ENCODE measurements around the gene UCKL1. TPM values are rescaled to one million over a fixed set of nuclear protein-coding genes. Genes with fewer than 3 reads are reported as not detected.

The UCKL1 gene
- total RNA-seq, 3 donors from 2014 or later (not counting 1 experiment from before 2014, with no cell fraction given) = 49.9 to 58.1 (median 49.9) TPM

DNA sequence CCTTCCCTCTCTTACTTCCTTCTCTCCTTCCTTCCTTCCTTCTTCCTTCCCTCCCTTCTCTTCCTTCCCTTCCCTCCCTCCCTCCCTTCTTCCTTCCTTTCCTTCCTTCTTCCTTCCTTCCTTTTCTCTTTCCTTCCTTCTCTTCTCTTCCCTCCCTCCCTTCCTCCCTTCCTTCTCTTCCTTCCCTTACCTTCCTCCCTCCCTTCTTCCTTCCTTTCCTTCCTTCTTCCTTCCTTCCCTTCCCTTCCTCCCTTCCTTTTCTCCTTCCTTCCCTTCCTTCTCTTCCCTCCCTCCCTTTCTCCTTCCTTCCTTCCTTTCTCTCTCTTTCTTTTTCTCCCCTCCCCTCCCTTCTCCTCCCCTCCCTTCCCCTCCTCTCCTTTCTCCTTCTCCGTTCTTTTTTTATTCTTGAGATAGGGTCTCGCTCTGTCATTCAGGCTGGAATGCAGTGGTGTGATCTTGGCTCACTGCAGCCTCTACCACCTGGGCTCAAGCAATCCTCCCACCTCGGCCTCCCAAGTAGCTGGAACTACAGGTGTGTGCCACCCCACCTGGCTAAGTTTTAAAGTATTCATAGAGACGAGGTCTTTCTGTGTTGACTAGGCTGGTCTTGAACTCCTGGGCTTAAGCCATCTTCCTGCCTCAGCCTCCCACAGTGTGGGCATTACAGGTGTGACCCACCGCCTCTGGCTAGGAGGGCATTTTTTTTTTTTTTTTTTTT, 14.7 kb upstream of the UCKL1 start:
- H3K27me3 Mint-ChIP-seq (ENCODE audit: low read depth in 2 of 2) = no peaks in the 10 kb centered on the region

DNA sequence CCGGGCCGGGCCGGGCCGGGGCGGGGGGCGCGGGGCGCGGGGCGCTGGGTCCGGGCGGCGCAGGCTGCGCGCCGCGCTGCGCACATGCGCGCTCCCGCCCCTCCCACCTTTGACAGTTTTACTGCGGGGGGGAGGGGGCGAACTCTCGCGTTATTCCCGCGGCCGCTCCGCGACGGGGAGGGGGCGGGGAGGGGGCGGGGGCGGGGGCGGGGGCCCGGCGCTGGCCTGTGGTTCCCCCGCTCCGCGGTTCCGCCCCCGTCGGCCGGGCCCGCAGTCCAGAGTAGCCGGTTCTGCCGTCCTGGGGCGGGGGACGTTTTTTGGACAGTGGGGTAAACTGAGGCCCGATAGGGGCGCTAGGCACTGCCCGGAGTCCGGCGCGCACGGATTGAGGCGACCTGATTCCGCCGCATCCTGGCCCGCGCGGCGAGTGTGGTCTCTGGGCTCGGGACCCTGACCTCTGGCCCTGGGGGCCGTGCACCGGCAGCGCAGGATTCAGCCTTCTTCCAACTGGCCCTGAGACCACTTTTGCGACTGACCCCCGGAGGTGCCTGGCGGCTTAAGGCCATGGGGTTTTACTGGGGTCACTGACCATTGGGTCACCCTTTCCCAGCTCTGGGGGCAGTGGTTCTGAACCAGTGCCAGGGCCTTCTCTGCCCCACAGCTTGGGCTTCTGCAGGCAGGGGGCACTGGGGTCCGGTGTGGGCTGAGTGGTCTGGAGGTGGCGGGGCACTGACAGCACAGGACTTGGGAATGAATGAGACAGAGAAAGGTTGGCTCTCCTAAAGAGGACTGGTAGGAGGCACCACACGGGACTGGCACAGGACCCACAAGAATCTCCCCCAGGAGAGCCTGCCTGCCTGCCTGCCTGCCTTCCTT, 13.9 kb upstream of the UCKL1 start, which contains the start of gene ZNF512B:
Gene ZNF512B, minus strand, starts transcription at position 93 of the 876 bp plus-strand sequence. CDS start 1,980 bp downstream, outside the sequence.
- ATAC-seq = peak; percentile 59 to 61 (median 61)
- intact Hi-C loops (cut with micrococcal nuclease) = loop anchor here (5.0 kb wide), 3 partner anchors 63 to 473 kb away; partner anchors contain the start of gene EEF1A2

More for the DNA sequence above, 14.7 kb upstream of the UCKL1 start:
- ATAC-seq (no peak), DNase-seq (peak in 1 of 2 donors; percentile 5)
- Histone ChIP-seq H3K4me3 (ENCODE audit: low read length) (no peak overlapping the region), H3K36me3 (ENCODE audit: control insufficient read depth, insufficient read depth, low read length) (peaks cover 14% of the 10 kb centered on the region), H3K27me3 (ENCODE audit: control insufficient read depth, insufficient read depth, low read length) (no peaks in the 10 kb centered on the region), H3K9me3 (ENCODE audit: control insufficient read depth, insufficient read depth, low read length) (no peaks in the 10 kb centered on the region), H3K4me1 (ENCODE audit: control insufficient read depth, insufficient read depth, low read length) (peaks cover 24% of the 10 kb centered on the region), H3K27ac (ENCODE audit: low read length) (no peak overlapping the region)
- TF ChIP-seq, protein P1, sequence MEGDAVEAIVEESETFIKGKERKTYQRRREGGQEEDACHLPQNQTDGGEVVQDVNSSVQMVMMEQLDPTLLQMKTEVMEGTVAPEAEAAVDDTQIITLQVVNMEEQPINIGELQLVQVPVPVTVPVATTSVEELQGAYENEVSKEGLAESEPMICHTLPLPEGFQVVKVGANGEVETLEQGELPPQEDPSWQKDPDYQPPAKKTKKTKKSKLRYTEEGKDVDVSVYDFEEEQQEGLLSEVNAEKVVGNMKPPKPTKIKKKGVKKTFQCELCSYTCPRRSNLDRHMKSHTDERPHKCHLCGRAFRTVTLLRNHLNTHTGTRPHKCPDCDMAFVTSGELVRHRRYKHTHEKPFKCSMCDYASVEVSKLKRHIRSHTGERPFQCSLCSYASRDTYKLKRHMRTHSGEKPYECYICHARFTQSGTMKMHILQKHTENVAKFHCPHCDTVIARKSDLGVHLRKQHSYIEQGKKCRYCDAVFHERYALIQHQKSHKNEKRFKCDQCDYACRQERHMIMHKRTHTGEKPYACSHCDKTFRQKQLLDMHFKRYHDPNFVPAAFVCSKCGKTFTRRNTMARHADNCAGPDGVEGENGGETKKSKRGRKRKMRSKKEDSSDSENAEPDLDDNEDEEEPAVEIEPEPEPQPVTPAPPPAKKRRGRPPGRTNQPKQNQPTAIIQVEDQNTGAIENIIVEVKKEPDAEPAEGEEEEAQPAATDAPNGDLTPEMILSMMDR (IDR thresholded peaks at IDR 0.05) = no peak
- H3K4me3 Mint-ChIP-seq = peak overlapping the region; percentile 71
- H3K9me3 Mint-ChIP-seq = no peaks in the 10 kb centered on the region
- intact Hi-C loops (cut with micrococcal nuclease) = loop anchor here (5.0 kb wide), 3 partner anchors 64 to 474 kb away; partner anchors contain the start of gene EEF1A2
- H3K27ac Mint-ChIP-seq = peak overlapping the region in 1 of 2 donors; percentile 52
- no peaks in the 10 kb centered on the region for H3K36me3 Mint-ChIP-seq
- peaks cover 17 to 21% of the 10 kb centered on the region in 2 donors for H3K4me1 Mint-ChIP-seq
- WGBS (ENCODE audit: insufficient coverage) = 96% methylated on average over 5 of the region's 5 CpGs

DNA sequence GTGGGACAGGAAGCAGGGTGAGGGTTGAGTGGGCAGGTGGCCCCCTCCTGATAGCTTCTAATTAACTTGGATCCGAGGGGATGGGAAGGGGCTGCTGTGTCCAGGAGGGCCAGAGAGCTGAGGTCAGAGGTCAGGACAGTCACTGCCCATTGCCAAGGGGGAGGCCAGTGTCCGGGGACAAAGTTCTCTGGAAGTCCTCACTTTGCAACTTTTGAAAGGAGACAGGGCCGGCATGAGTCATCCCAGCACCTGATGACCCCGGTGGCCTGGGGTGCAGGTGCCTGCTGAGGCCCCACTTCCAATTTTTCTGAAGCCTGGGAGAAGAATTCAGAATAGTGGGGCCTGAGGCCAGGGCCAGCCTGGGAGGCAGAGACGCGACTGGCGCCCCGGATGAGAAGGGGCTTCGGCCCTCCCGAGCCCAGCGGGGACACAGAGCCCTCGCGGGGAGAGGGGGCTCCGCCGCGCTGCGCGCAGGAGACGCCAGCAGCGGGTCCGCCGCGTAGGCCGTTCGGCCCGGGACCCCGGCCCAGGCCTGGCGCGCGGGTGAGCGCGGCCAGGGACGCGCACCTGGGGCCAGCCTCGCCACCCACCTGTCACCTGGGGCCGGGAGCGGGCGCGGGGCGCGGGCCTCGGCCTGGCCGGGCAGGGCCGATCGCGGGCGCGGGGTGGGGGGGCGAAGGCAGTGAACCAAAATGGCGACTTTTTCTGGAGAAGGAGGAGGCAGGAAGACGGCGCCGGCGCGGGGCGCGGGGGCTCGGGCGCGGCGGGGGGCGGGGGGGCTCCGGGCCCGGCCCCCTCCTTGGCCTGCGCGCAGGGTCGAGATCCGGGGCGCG, 12.9 kb upstream of the UCKL1 start:
- 2% methylated on average over 70 of the region's 70 CpGs for WGBS (ENCODE audit: insufficient coverage)
- ATAC-seq (peak; percentile 35 to 54 (median 37)), DNase-seq (peak; percentile 27 to 65)
- Histone ChIP-seq H3K27me3 (ENCODE audit: control insufficient read depth, insufficient read depth, low read length) (no peaks in the 10 kb centered on the region), H3K27ac (ENCODE audit: low read length) (no peak overlapping the region), H3K4me3 (ENCODE audit: low read length) (peak overlapping the region; percentile 41), H3K4me1 (ENCODE audit: control insufficient read depth, insufficient read depth, low read length) (peaks cover 21% of the 10 kb centered on the region), H3K36me3 (ENCODE audit: control insufficient read depth, insufficient read depth, low read length) (peaks cover 3% of the 10 kb centered on the region), H3K9me3 (ENCODE audit: control insufficient read depth, insufficient read depth, low read length) (no peaks in the 10 kb centered on the region)
- intact Hi-C loops (cut with micrococcal nuclease) = no loop called here
- Mint-ChIP-seq H3K27me3 (ENCODE audit: low read depth in 2 of 2) (no peaks in the 10 kb centered on the region), H3K9me3 (no peaks in the 10 kb centered on the region), H3K4me1 (peaks cover 17 to 19% of the 10 kb centered on the region in 2 donors), H3K27ac (peak overlapping the region; percentile 66 to 81), H3K4me3 (peak overlapping the region; percentile 91), H3K36me3 (no peaks in the 10 kb centered on the region)
- TF ChIP-seq, protein P1 (IDR thresholded peaks at IDR 0.05) = no peak

More for the DNA sequence above, 13.9 kb upstream of the UCKL1 start, which contains the start of gene ZNF512B:
- peak within 1 kb of the TSS; percentile 41 for H3K4me3 ChIP-seq (ENCODE audit: low read length)
- peaks cover 24% of the 10 kb centered on the region for H3K4me1 ChIP-seq (ENCODE audit: control insufficient read depth, insufficient read depth, low read length)
- H3K9me3 ChIP-seq (ENCODE audit: control insufficient read depth, insufficient read depth, low read length) = no peaks in the 10 kb centered on the region
- peaks cover 11% of the 10 kb centered on the region for H3K36me3 ChIP-seq (ENCODE audit: control insufficient read depth, insufficient read depth, low read length)
- Mint-ChIP-seq H3K27ac (peak within 1 kb of the TSS; percentile 66 to 81), H3K36me3 (no peaks in the 10 kb centered on the region), H3K4me3 (peak within 1 kb of the TSS; percentile 91), H3K4me1 (peaks cover 17 to 20% of the 10 kb centered on the region in 2 donors), H3K27me3 (ENCODE audit: low read depth in 2 of 2) (no peaks in the 10 kb centered on the region), H3K9me3 (no peaks in the 10 kb centered on the region)
- WGBS (ENCODE audit: insufficient coverage) = 7% methylated on average over 55 of the region's 73 CpGs
- TF ChIP-seq, protein P1 (IDR thresholded peaks at IDR 0.05) = no peak
- DNase-seq = peak; percentile 25 to 79
- H3K27me3 ChIP-seq (ENCODE audit: control insufficient read depth, insufficient read depth, low read length) = no peaks in the 10 kb centered on the region
- no peak within 1 kb of the TSS for H3K27ac ChIP-seq (ENCODE audit: low read length)
